Activated CD8-positive, alpha-beta memory T cell treated with anti-CD3 and anti-CD28 coated beads for 1 hour (primary cell): Measurements from ENCODE around the gene ALKBH7.
"Not testable (repeated sequence)": the region's sequence is repeated elsewhere in the genome, so short reads cannot be mapped to it uniquely, and the experiment has no call there.

Experiments
- DNase-seq, 2 donors: peaks; one replicate each; pipeline ENCODE4 v3.0.0-alpha.2; 2020; ENCODE audit warnings: low read depth in 1 of 2; ENCODE audit errors: extremely low read depth in 1 of 2

Gene ALKBH7, protein sequence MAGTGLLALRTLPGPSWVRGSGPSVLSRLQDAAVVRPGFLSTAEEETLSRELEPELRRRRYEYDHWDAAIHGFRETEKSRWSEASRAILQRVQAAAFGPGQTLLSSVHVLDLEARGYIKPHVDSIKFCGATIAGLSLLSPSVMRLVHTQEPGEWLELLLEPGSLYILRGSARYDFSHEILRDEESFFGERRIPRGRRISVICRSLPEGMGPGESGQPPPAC

DNA sequence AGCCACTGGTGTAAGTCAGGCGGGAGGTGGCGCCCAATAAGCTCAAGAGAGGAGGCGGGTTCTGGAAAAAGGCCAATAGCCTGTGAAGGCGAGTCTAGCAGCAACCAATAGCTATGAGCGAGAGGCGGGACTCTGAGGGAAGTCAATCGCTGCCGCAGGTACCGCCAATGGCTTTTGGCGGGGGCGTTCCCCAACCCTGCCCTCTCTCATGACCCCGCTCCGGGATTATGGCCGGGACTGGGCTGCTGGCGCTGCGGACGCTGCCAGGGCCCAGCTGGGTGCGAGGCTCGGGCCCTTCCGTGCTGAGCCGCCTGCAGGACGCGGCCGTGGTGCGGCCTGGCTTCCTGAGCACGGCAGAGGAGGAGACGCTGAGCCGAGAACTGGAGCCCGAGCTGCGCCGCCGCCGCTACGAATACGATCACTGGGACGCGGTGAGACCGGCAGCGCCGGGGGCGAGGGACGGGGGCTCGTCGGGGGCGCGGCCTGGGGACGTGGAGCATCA lies at the start of gene ALKBH7:
Gene ALKBH7, plus strand, starts transcription at position 201 of the 502 bp plus-strand sequence. Its CDS starts 27 bp downstream, at position 228.
- peak; percentile 89 to 97 for DNase-seq

DNA sequence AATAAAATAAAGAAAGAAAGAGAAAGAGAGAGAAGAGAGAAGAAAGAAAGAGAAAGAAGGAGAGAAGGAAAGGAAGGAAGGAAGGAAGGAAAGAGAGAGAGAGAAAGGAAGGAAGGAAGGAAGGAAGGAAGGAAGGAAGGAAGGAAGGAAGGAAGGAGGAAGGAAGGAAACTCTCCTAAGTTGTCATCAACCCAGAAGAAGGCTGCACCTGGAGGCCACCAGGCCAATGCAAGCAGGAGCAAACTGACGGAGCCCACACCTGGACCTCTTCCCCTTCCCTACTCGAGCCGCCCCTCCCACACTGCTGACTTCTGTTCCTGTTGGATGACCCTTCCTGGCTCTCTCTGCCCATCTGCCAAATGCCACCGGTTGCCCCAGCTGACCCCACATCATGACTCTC lies 47.8 kb upstream of the ALKBH7 start:
- no peak for DNase-seq

DNA sequence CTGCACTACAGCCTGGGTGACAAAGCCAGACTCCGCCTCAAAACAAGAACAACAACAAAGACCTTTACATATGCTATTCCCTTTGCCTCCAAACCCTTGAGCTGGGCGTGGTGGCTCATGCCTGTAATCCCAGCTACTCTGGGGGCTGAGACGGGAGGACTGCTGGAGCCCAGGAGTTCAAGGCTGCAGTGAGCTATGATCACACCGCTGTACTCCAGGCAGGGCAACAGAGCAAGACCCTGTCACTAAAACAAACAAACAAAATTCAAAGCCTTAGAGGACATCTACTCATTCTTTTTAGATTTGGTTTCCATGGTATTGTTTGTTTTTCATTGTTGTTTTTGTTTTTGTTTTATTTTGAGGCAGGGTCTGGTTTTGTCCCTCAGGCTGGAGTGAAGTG lies 47.0 kb upstream of the ALKBH7 start:
- no peak for DNase-seq

DNA sequence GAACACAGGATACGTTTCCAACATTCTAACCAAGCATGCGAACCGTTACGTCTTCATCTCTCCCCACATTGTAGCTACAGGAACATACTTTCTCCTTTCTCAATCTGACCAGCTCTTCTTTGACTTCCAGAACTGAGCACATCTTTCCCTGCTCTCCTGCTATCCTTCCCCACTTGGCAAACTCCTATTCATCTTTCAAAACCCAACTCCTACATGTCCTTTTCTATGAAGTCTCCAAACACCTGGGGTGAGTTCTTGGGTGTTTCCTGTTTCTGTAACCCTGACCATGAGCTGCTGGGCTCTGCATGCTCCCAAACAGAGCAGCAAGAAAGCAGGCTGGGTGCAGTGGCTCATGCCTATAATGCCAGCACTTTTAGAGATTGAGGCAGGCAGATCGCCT lies 45.8 kb upstream of the ALKBH7 start:
- no peak for DNase-seq

DNA sequence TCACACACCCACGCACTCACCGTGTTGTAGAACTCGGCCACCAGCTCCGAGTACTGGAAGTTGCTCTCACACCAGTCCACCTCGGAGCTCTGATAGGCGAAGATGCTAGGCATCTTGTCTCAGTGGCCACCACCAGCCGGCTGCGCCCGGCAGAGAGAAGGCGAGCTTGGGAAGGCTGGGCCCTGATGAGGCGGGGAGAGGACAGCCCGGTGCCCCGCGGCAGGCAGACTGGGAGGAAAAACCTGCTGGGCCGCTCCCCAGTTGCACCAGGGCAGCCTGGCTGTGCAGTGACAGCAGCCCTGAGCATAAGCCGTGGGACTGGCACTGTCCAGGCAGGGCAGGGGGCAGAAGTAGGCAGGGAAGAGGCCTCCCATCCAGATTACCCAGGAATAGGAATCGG lies 39.2 kb upstream of the ALKBH7 start, which contains the start of gene ACER1:
Gene ACER1, minus strand, starts transcription at position 174 of the 400 bp plus-strand sequence. Its CDS starts 61 bp downstream, at position 113.
- no peak for DNase-seq

DNA sequence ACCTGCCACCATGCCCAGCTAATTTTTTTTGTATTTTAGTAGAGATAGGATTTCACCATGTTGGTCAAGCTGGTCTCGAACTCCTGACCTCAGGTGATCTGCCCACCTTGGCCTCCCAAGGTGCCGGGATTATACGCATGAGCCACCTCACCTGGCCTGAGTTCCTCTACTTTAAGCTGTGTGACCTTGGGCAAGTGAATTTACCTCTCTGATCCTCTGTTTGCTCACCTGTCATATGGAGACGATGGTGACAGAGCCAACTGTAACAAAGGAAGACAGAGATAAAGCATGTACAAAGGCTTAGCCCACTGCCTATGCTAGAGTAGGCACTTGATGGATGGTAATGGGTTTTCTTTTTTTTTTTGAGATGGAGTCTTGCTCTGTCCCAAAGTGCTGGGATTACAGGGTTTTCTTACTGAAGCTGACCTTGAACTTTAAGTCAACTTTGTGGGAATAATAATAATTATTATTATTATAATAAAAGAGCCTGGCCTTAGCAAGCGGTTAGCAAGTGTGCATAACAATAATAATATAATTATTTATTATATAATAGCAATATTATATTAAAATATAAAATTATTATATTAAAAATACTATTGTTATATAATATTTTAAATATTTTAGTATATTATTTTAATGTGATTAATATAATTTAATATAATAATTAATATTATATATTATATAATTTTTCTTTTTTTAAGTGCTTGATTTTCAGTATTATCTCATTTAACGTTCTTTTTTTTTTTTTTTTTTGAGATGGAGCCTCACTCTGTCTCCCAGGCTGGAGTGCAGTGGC lies 37.9 kb upstream of the ALKBH7 start:
- no peak for DNase-seq

DNA sequence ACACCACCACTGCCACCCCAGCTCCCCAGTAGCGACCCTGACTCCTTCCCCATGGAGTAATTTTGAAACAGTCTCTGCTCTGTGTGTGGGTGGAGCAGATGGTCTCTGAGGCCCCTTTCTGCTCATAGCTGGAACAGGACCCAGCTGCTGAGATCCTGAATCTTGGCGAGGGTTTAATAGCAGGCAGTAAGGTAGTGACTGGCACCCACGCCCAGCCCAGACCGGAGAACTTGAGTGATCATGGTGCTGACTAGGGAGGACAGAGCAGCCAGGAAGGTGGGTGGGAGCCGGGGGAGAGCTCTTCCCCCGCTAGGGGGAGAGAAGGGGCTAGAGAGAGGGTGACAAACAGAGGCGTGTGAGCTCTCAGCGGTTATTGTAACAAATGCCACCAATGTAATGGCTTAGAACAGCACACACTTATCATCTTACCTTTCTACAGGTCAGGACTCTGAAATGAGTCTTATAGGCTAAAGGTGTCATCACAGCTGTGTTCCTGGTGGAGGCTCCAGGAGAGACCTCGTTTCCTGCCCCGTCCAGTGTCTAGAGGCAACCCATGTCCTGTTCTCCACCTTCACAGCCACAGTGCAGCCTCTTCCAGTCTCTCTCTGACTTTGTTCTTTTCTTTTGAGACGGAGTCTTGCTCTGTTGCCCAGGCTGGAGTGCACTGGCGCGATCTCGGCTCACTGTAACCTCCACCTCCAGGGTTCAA lies 31.9 kb upstream of the ALKBH7 start:
- DNase-seq: no peak

DNA sequence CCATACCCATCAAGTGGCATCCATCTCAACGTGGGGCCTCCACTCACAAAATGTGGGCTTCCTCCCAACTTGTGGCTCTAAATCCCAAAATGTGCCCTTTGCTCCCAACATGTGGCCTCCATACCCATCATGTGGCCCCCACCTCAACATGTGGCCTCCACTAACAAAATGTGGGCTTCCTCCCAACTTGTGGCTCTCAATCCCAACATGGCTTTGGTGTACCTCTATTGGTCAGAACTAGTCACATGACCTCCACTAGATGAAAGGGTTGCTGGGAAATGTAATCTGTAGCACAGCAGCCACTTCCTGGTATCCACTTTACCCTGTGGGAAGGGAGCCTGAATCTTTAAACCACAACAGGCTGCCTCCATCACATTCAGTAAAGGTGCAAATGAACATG lies 29.1 kb upstream of the ALKBH7 start:
- DNase-seq: no peak

DNA sequence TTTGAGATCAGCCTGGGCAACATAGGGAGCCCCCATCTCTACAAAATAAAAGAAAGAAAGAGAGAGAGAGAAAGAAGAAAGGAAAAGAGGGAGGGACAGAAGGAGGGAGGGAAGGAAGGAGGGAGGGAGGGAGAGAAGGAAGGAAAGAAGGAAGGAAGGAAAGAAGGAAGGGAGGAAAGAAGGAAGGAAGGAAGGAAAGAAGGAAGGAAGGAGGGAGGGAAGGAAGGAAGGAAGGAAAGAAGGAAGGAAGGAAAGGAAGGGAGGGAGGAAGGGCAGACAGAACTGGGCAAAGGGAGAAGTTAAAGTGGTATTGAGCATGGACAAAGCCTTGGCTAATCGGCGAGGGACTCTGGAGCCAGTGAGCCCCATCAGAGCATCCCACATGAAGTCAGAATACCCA lies 23.3 kb upstream of the ALKBH7 start:
- not testable (repeated sequence) for DNase-seq

DNA sequence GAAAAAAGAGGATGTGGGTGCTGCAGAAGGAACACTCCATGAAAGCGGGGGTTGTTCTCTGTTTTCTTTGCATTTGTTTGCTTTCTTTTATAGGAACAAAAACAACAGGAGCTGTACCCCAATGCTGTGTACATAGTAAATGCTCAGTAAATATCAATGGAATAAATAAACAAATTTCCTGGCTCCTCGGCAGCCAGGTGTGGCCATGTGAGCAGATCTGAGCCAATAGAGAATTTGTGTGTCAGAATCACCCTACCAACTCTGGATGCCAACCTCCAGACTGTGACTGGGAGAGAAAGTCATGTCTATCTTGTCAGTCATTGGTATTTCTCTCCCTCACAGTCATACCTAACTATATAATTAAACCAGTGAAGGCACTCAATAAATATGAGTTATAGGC lies 21.9 kb upstream of the ALKBH7 start:
- DNase-seq: no peak

DNA sequence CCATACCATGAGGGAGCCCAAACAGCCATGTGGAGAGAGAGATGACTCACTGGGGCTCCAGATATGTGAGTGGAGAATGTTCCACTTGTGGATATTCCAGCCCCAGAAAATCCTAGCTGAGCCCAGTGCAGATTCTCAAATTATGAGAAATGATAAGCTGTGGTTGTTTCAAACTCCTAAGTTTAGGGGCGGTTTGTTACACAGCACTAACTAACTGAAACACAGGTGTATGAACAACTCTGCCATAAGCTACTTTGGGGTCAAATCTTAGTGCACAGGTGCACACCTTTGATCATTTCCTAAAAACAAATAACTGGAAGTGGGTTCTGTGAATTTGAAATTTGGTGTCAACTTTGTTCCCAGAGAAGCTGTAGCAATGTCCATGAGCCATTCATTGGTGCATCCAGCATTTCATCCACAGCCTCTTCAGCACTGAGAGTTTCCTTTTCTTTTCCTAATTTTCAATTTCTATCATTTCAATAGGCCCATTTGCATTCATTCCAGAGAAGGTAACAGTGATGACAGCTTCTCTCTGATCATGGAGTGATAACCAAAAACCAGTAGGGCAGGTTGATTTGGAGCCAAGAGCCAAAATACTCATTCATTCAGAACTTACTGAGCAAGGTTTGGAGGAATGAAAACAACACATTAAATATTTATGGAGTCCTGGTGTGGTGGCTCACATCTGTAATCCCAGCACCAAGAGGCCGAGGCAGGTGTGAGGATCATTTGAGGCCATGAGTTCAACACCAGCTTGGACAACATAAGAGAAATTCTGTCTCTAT lies 20.0 kb upstream of the ALKBH7 start:
- DNase-seq: no peak

DNA sequence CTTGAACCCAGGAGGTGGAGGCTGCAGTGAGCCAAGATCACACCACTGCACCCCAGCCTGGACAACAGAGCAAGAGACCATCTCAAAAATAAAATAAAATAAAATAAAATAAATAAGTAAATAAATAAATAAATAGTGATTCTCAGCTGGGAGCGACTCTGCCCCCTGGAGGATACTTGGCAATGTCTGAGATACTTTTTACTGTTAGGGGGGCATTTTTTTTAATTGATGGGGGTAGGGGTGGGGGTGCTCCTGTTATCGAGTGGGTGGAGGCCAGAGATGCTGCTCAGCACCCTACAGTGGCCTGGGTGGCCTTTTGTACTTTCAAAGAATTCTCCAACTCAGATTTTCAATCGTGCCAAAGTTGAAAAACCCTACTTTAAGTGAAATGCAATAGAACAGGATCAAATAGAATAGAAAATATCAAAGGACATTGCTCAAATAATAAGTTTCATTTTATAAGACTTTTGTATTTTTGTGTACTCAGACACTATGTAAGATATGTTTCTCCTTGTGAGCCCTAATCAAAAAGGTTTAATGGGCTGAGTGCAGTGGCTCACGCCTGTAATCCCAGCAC lies 18.4 kb upstream of the ALKBH7 start:
- no peak for DNase-seq

DNA sequence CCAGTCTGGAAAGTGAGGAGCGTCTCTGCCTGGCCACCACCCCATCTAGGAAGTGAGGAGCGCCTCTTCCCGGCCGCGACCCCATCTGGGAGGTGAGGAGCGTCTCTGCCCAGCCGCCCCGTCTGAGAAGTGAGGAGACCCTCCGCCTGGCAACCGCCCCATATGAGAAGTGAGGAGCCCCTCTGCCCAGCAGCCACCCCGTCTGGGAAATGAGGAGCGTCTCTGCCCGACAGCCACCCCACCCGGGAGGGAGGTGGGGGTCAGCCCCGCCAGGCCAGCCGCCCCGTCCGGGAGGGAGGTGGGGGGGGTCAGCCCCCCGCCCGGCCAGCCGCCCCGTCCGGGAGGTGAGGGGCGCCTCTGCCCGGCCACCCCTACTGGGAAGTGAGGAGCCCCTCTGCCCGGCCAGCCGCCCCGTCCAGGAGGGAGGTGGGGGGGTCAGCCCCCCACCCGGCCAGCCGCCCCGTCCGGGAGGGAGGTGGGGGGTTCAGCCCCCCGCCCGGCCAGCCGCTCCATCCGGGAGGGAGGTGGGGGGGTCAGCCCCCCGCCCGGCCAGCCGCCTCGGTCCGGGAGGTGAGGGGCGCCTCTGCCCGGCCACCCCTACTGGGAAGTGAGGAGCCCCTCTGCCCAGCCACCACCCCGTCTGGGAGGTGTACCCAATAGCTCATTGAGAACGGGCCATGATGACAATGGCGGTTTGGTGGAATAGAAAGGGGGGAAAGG lies 17.1 kb upstream of the ALKBH7 start:
- not testable (repeated sequence) for DNase-seq

DNA sequence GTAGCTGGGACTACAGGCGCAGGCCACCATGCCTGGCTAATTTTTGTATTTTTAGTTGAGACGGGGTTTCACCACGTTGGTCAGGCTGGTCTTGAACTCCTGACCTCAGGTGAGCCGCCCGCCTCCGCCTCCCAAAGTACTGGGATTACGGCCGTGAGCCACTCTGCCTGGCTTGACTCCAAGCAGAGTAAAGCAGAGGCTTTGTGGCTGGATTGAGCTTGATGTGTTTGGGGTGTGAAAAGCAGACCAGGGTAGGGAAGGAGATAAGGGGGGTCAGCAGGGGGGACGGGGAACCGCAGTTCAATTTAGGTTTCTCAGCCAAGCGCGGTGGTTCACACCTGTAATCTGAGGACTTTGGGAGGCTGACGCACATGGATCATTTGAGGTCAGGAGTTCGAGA lies 15.4 kb upstream of the ALKBH7 start:
- DNase-seq: no peak

DNA sequence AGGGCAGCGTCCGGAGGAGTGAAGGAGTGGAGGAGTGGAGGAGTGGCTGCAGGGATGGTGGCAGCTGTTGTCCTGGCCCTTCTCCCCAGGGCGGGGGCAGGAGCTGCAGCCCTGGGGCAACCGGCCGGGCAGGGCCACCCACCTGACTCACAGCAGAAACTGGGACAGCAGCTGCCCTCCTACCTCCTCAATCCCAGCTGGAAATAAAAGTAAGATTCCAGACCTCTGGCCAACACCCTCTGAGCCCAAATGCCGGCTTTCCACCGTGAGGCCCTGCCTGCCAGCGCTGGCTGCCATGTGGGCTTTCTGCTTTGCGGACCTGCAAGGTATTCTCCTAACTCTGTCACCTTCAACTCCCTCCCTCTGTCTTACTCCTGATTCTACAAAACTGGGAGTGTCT lies 14.6 kb upstream of the ALKBH7 start:
- DNase-seq: no peak

DNA sequence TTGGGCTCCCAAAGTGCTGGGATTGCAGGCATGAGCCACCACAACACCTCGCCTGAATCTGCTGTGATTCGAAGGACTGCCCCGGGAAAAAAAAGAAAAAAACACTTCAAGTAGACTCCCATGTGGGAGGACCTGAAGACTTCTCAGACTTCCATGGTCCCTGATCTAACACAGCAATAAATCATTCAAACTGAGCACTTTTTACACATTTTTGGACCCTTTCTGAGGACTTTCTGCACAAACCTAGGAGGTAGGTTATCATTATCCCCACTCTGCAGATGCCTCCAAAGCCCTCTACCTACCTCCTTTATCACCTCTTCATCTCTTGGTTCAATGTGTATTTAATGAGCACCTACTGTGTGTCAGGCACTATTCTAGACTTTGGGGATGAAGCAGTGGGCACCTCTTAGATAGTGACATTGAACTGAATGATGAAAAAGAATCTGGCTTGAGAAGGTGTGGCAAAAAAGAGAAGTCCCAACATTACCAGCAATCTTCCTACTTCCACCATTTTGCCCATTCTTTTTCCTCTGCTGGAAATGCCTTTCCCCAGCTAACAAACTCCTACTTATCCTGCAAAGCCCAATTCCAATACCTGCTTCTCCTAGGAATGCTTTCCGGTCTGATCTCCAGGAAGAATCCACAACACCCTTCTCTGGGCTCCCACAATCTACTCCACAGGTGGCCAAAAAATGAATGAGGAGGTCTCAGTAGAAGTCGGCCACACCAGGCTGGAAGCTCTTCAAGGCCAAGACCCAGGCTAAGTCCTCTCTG lies 12.8 kb upstream of the ALKBH7 start:
- no peak for DNase-seq

DNA sequence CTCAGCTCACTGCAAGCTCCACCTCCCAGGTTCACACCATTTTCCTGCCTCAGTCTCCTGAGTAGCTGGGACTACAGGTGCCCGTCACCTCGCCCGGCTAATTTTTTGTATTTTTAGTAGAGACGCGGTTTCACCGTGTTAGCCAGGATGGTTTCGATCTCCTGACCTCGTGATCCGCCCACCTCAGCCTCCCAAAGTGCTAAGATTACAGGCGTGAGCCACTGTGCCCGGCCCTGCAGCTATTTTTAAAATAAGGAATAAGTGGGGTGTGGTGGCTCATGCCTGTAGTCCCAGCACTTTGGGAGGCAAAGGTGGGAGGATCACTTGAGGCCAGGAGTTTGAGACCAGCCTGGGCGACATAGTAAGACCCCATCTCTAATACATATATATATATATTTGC lies 12.1 kb upstream of the ALKBH7 start:
- not testable (repeated sequence) for DNase-seq

DNA sequence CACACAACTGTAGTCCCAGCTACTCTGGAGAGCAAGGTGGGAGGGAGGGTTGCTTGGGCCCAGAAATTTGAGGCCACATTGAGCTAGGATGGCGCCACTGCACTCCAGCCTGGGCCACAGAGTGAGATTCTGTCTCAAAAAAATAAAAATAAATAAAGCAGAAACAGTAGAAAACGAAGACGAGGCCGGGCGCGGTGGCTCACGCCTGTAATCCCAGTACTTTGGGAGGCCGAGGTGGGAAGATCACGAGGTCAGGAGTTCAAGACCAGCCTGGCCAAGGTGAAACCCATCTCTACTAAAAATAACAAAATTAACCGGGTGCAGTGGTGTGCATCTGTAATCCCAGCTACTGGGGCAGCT lies 11.8 kb upstream of the ALKBH7 start:
- not testable (repeated sequence) for DNase-seq

DNA sequence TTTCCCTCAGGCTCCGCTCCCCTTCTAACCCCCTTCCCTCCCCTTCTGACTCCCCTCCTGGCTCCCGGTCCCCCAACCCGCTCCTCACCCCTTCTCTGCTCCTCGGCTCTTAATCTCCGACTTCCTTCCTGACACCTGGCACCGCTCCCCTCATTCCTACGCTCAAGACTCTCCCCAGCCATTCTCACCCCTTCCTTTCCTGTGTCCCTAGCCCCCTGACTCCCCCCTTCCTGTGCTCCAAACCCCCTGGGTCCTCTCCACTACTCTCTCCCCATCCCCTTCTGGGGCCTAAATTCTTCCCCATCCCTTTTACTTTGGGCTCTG lies 10.6 kb upstream of the ALKBH7 start:
- DNase-seq: no peak
